K562 (cell line): ENCODE data around the gene NCOA4. TPM values are rescaled to one million over a fixed set of nuclear protein-coding genes. Genes with fewer than 3 reads are reported as not detected.

Source experiments
- ATAC-seq: fragments of 200-7000 bp; cut with Tn5 transposase; 3 replicates; pipeline ENCODE4 v1.9.1; 2020; ENCODE audit warnings: moderate library complexity
- BruUV-seq: library from RNA; stranded (reverse); fragments of 400-500 nt; replicated peaks from 2 replicates; lab custom pipeline; 2021; lab: Mats Ljungman, UMichigan
- CTCF ChIA-PET: fragments of 300-600 bp; formaldehyde crosslinking; extraction: SDS; loops from one replicate; lab custom pipeline; 2021; ENCODE audit warnings: low intra/inter-chr PET ratio; lab: Yijun Ruan, JAX
- POLR2A ChIA-PET: fragments of 300-600, 350-650 bp; sonication (Branson Sonifier 250); formaldehyde crosslinking; extraction: SDS; loops from one replicate; lab custom pipeline; 2021; ENCODE audit warnings: antibody characterized with exemption, inconsistent platforms; lab: Yijun Ruan, JAX
- DNase-seq, 4 experiments: peaks; one replicate each; pipeline versions ENCODE4 v3.0.0 to v3.0.0-alpha.2; 2011 to 2018; ENCODE audit warnings: low spot score in 3 of 4, mixed read lengths in 3 of 4; ENCODE audit errors: extremely low read depth in 1 of 4
- FAIRE-seq: peaks from 2 replicates; lab custom pipeline; 2011; peaks lifted over from hg19 to GRCh38; lab: Jason Lieb, UNC
- H2AFZ ChIP-seq: 2 replicates; pipeline ENCODE4 v1.6.0; 2011; ENCODE audit warnings: low read depth, low read length, control low read depth, inconsistent platforms
- H3K27ac ChIP-seq: fragments of 200-600 bp; 3 replicates; pipeline ENCODE4 v1.8.0; 2011; ENCODE audit warnings: low read depth, mild to moderate bottlenecking, control low read depth, inconsistent platforms, low read length, moderate library complexity, mixed read lengths; ENCODE audit errors: extremely low read depth
- H3K27me3 ChIP-seq, 2 experiments: fragments of 300-600 bp in 1 of 2; 2 replicates in 1 of 2; 3 replicates in 1 of 2; pipeline versions ENCODE4 v1.6.0 to v1.8.0; 2011; ENCODE audit warnings: inconsistent platforms in 2 of 2, low read length in 2 of 2, mild to moderate bottlenecking in 1 of 2, mixed read lengths in 1 of 2, moderate library complexity in 1 of 2; ENCODE audit not compliant: control insufficient read depth in 2 of 2, insufficient read depth in 2 of 2
- H3K36me3 ChIP-seq: fragments of 300-600 bp; 3 replicates; pipeline ENCODE4 v1.8.0; 2011; ENCODE audit warnings: mild to moderate bottlenecking, low read length, inconsistent platforms; ENCODE audit not compliant: control insufficient read depth, insufficient read depth
- H3K4me1 ChIP-seq, 2 experiments: fragments of 200-600 bp in 1 of 2; replicated peaks in 1 of 2; 2 replicates in 1 of 2; 3 replicates in 1 of 2; pipeline versions ENCODE4 v1.5.1 to v1.8.0; 2011; ENCODE audit warnings: inconsistent platforms in 2 of 2, low read length in 2 of 2, mild to moderate bottlenecking in 1 of 2, mixed read lengths in 1 of 2, moderate library complexity in 1 of 2; ENCODE audit not compliant: control insufficient read depth in 2 of 2, insufficient read depth in 2 of 2
- H3K4me2 ChIP-seq: 2 replicates; pipeline ENCODE4 v1.6.1; 2011; ENCODE audit warnings: low read length, control low read depth, inconsistent platforms, mixed read lengths; ENCODE audit not compliant: insufficient read depth
- H3K4me3 ChIP-seq: fragments of 200-600 bp; sonication (generic), shearing (Covaris generic); 2 replicates; pipeline ENCODE4 v1.5.1; 2016; ENCODE audit warnings: control low read depth, inconsistent platforms
- H3K79me2 ChIP-seq: fragments of 200-600 bp; 3 replicates; pipeline ENCODE4 v1.8.0; 2011; ENCODE audit warnings: low read length, inconsistent platforms; ENCODE audit not compliant: control insufficient read depth, insufficient read depth
- H3K9ac ChIP-seq, 2 experiments: 2 replicates each; pipeline versions ENCODE4 v1.6.0 to v1.6.1; 2011; ENCODE audit warnings: low read depth in 2 of 2, low read length in 2 of 2, control low read depth in 1 of 2, inconsistent platforms in 1 of 2, mild to moderate bottlenecking in 1 of 2, mixed read lengths in 1 of 2; ENCODE audit not compliant: insufficient read depth in 1 of 2
- H3K9me1 ChIP-seq: one replicate; pipeline ENCODE4 v1.6.0; 2011; ENCODE audit warnings: inconsistent platforms, mild to moderate bottlenecking, low read length, moderate library complexity; ENCODE audit not compliant: control insufficient read depth, insufficient read depth
- H3K9me3 ChIP-seq: replicated peaks from 2 replicates; pipeline ENCODE4 v1.5.1; 2011; ENCODE audit warnings: low read depth, low read length, inconsistent platforms; ENCODE audit not compliant: control insufficient read depth, insufficient read depth
- H4K20me1 ChIP-seq: replicated peaks from 2 replicates; pipeline ENCODE4 v1.6.1; 2011; ENCODE audit warnings: low read length, inconsistent platforms, mixed read lengths; ENCODE audit not compliant: control insufficient read depth, insufficient read depth
- E2F4 ChIP-seq: sonication (generic); formaldehyde crosslinking; IDR thresholded peaks from 2 replicates; pipeline ENCODE4 v1.8.0; 2022; ENCODE audit warnings: mild to moderate bottlenecking, low read depth, missing genetic modification reagents
- E2F8 ChIP-seq: fragments of 450-650 bp; IDR thresholded peaks from 2 replicates; pipeline ENCODE4 v1.7.1; 2018; ENCODE audit warnings: mild to moderate bottlenecking, low read depth; ENCODE audit not compliant: partially characterized antibody
- FOXA1 ChIP-seq: fragments of 450-650 bp; IDR thresholded peaks from 2 replicates; pipeline ENCODE4 v1.6.1; 2016; ENCODE audit warnings: mild to moderate bottlenecking, borderline replicate concordance
- MEIS2 ChIP-seq: fragments of 450-650 bp; IDR thresholded peaks from 2 replicates; pipeline ENCODE4 v1.6.1; 2014; ENCODE audit warnings: mild to moderate bottlenecking; ENCODE audit not compliant: partially characterized antibody
- NELFE ChIP-seq: IDR thresholded peaks from 2 replicates; pipeline ENCODE4 v1.6.1; 2011; ENCODE audit warnings: mild to moderate bottlenecking; ENCODE audit not compliant: insufficient read depth, insufficient read length
- PHB ChIP-seq: fragments of 250-450 bp; sonication (Bioruptor Pico); IDR thresholded peaks from 2 replicates; pipeline ENCODE4 v1.5.0; 2021
- RBM25 ChIP-seq: fragments of 200-400 bp; formaldehyde crosslinking; IDR thresholded peaks from 2 replicates; pipeline ENCODE4 v1.6.1; 2018; ENCODE audit warnings: low read length, low read depth, moderate library complexity; ENCODE audit not compliant: severe bottlenecking
- SMAD1 ChIP-seq: fragments of 150-350 bp; IDR thresholded peaks from 2 replicates; pipeline ENCODE4 v1.6.1; 2014; ENCODE audit warnings: low read length, low read depth; ENCODE audit not compliant: partially characterized antibody
- ZBTB34 ChIP-seq: fragments of 250-450 bp; sonication (Bioruptor Pico); IDR thresholded peaks from 2 replicates; pipeline ENCODE4 v1.8.0; 2021; ENCODE audit warnings: mild to moderate bottlenecking, moderate library complexity
- ZNF449 ChIP-seq: fragments of 250-450 bp; sonication (Bioruptor Pico); IDR thresholded peaks from 2 replicates; pipeline ENCODE4 v1.8.0; 2022; ENCODE audit warnings: moderate library complexity, mild to moderate bottlenecking, inconsistent platforms
- ZNF512 ChIP-seq: IDR thresholded peaks from 2 replicates; pipeline ENCODE4 v1.6.1; 2016; ENCODE audit warnings: missing genetic modification characterization, missing compliant biosample characterization
- ZNF644 ChIP-seq: fragments of 200-800 bp; sonication (Bioruptor generic); IDR thresholded peaks from 2 replicates; pipeline ENCODE4 v1.6.1; 2016; ENCODE audit warnings: low read depth, missing genetic modification characterization, missing compliant biosample characterization
- ZNF75A ChIP-seq: fragments of 450-650 bp; formaldehyde crosslinking; IDR thresholded peaks from 2 replicates; pipeline ENCODE4 v1.4.0; 2020; ENCODE audit warnings: mild to moderate bottlenecking
- in situ Hi-C: fragments of 300-500 bp; cut with MboI; formaldehyde crosslinking; loops from 4 replicates; pipeline ENCODE4 v1.15.0; 2018; ENCODE audit warnings: inconsistent platforms, mixed read lengths
- intact Hi-C: fragments of 100-400 bp; cut with micrococcal nuclease; formaldehyde crosslinking; loops from 2 replicates; pipeline ENCODE4 v1.14.2; 2022
- polyA plus RNA-seq, 8 experiments: library from polyadenylated mRNA; depleted of rRNA in 4 of 8; stranded (reverse) in 5 of 8; unstranded in 3 of 8; fragments of >200 nt; fragmentation: Nextera tagmentation in 2 of 8; fragmentation: Illumina TruSeq in 1 of 8; extraction: Ambion mirVana in 2 of 8; extraction: Trizol in 1 of 8; gene quantifications; 2 replicates each; pipeline versions ENCODE4 v1.2.1 to v1.2.3, GENCODE V29; 2011 to 2014; ENCODE audit warnings: inconsistent platforms in 1 of 8, missing spikeins in 1 of 8
- total RNA-seq, 7 experiments: library from RNA; depleted of rRNA in 6 of 7; stranded (reverse); fragments of >200 nt in 6 of 7; fragmentation: Illumina TruSeq in 2 of 7; extraction: Trizol in 2 of 7; gene quantifications; 2 replicates each; pipeline versions ENCODE4 v1.2.1 to v1.2.3, GENCODE V29; 2011 to 2021; ENCODE audit warnings: low replicate concordance in 1 of 7

NCOA4 gene
- total and polyA plus RNA-seq, 9 of the 15 experiments (the other 6 are each of a cell fraction or from before 2014, with no cell fraction given): 89.8 to 283 (median 181) TPM

GRCh38 chr10:46024948-46025347 is 5.5 kb downstream of the NCOA4 start:
- Histone ChIP-seq H3K4me2 (0 out of 2 replicates have a peak overlapping the region, but pooled peaks have one; percentile 4), H3K36me3 (peaks cover 49% of the 10 kb centered on the region), H2AFZ (no peak overlapping the region), H3K9me3 (no peaks in the 10 kb centered on the region), H3K27ac (no peak overlapping the region; the same call in 2 of the 3 replicates), H3K4me3 (no peak overlapping the region), H4K20me1 (peaks cover 9% of the 10 kb centered on the region), H3K79me2 (peaks cover 100% of the 10 kb centered on the region), H3K27me3 (no peaks in the 10 kb centered on the region), H3K9me1 (peaks cover 3% of the 10 kb centered on the region), H3K9ac (peak overlapping the region; percentile 1 to 50; a peak in 2 of 4 replicates)
- ATAC-seq (no peak), DNase-seq (no peak), FAIRE-seq (no peak)
- ChIA-PET CTCF (no interaction called here), POLR2A (interaction anchor here (1.1 to 11.8 kb wide), 2 partner anchors 9 to 18 kb away, joined by 4 to 136 read pairs; no protein-coding TSS in a partner anchor)
- intact Hi-C loops: loop anchor here (5.0 kb wide), 5 partner anchors 202 to 1018 kb away; no protein-coding TSS in a partner anchor
- no TSS peak for BruUV-seq
- in situ Hi-C loops: loop anchor here (5.0 kb wide), 1 partner anchor 563 kb away; no protein-coding TSS in a partner anchor
- TF ChIP-seq FOXA1: no peak
- no peak for TF ChIP-seq ZBTB34 (CRISPR knock-in tag)
- no peak for TF ChIP-seq E2F4
- TF ChIP-seq PHB (CRISPR knock-in tag): no peak
- TF ChIP-seq ZNF644 (tag): no peak
- no peak for TF ChIP-seq SMAD1
- TF ChIP-seq NELFE: no peak
- TF ChIP-seq ZNF449 (CRISPR knock-in tag): no peak
- TF ChIP-seq MEIS2: no peak
- TF ChIP-seq E2F8: no peak
- TF ChIP-seq ZNF512 (tag): no peak
- TF ChIP-seq RBM25: no peak
- no peak for TF ChIP-seq ZNF75A
- TF ChIP-seq, all 486 proteins: peak for 0
- peaks cover 24 to 64% of the 10 kb centered on the region in 2 experiments for H3K4me1 ChIP-seq
